ENCODE measurements around the gene AOPEP.

DNA sequence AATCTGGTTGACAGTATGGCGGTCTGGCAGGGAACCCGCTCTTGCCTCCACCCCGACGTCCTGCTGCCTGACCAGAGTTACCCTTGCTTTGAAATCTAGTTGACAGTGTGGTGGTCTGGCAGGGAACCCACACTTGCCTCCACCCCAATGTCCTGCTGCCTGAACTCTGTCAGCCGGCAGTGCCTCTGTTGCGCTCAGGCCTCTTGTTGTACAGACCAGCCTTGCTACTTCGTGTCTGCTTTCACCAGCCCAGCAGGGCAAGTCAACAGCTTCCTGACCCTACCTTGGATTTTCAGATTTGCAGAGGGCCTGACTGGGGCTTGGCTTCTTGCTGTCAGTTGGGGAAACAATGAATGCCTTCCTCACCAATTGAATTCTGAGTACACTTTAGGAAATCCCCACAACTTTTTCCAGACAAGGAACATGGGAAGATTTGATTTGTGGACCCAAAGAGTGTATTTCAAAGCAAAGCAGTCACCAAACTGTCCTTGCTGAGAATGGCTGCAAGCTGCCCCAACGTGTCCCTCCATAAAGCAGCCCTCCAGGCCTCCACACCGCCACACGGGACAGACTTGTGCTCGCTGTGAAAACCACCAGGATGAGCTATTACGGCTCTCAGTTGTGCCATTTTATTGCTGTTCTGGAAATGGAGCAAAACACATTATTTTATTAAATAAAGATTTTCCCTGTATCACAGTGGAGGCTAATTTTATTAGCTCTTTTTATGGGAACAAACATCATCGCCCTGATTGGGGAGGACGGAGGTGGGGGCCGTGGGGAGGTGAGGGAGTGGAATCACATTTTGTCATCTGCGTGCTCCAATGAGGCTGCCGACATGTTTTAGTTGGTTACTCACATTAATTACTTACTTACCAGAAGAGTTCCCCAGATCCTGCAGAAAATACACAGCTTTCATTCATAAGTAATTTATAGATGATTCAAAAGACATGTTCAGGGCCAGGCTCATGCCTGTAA lies 189.3 kb downstream of the AOPEP start:
- no peak for TF ChIP-seq POLR2AphosphoS5 (IDR thresholded peaks at IDR 0.05)
- TF ChIP-seq, protein P1, sequence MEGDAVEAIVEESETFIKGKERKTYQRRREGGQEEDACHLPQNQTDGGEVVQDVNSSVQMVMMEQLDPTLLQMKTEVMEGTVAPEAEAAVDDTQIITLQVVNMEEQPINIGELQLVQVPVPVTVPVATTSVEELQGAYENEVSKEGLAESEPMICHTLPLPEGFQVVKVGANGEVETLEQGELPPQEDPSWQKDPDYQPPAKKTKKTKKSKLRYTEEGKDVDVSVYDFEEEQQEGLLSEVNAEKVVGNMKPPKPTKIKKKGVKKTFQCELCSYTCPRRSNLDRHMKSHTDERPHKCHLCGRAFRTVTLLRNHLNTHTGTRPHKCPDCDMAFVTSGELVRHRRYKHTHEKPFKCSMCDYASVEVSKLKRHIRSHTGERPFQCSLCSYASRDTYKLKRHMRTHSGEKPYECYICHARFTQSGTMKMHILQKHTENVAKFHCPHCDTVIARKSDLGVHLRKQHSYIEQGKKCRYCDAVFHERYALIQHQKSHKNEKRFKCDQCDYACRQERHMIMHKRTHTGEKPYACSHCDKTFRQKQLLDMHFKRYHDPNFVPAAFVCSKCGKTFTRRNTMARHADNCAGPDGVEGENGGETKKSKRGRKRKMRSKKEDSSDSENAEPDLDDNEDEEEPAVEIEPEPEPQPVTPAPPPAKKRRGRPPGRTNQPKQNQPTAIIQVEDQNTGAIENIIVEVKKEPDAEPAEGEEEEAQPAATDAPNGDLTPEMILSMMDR (IDR thresholded peaks at IDR 0.05) = no peak

Data from upper lobe of left lung (tissue), 4 donors.